ENCODE results near the gene EFCC1.

- TF ChIP-seq EZH2phosphoT487 (IDR thresholded peaks at IDR 0.05; ENCODE audit: low read depth, severe bottlenecking, unreplicated experiment) (no peak), CTCF (IDR thresholded peaks at IDR 0.05; ENCODE audit: poor library complexity) (no peak)
These were observed 60.2 kb downstream of the EFCC1 start for GRCh38 chr3:129061023-129061887.
